ENCODE data around the gene CARD10.

DNA sequence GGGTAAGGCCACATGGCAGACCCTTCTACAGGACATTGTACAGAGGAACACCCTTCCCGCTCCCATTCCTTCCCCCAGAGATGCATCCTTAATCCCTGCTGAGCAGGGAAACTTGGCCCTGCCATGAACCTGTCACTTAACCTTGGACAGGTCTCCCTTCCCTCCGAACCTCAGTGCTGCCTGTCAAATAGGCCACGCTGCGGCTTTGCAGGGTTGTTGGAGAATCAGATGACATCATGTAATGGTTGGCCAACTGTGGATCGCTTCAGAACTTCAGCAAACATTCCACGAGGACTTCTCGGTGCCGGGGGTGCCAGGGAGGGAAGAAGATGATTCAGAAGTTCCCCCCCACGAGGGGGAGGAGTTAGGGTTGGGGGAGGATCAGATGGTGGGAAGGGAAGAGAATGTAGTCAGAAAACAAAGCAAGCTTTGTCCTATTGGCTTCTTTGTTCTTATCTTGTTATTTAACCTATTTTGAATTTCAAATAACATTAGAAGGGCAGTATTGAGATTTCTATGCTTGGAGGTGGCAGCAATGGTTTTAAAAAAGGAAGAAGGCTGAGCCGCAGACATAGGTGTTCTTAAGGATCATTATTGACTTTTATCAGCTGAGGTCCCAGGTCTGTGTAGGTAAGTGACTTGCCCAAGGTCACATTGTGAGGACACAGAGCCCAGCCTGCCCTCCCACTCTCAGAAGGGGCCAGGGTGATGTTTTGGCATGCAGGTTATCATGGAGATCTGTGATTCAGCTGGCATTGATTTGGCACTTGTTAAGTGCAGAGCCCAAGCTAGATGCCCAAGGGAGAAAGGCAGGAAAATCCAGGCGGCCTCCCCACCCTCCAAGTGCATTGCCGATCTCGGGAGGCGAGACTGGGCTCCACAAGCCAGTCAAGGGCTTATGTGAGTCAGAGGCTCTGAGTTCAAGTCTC, 44.2 kb upstream of the CARD10 start:
- TF ChIP-seq, protein P1, sequence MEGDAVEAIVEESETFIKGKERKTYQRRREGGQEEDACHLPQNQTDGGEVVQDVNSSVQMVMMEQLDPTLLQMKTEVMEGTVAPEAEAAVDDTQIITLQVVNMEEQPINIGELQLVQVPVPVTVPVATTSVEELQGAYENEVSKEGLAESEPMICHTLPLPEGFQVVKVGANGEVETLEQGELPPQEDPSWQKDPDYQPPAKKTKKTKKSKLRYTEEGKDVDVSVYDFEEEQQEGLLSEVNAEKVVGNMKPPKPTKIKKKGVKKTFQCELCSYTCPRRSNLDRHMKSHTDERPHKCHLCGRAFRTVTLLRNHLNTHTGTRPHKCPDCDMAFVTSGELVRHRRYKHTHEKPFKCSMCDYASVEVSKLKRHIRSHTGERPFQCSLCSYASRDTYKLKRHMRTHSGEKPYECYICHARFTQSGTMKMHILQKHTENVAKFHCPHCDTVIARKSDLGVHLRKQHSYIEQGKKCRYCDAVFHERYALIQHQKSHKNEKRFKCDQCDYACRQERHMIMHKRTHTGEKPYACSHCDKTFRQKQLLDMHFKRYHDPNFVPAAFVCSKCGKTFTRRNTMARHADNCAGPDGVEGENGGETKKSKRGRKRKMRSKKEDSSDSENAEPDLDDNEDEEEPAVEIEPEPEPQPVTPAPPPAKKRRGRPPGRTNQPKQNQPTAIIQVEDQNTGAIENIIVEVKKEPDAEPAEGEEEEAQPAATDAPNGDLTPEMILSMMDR (IDR thresholded peaks at IDR 0.05) = no peak
- no peak for TF ChIP-seq POLR2A (IDR thresholded peaks at IDR 0.05)
